OCI-LY7 (cell line): Measurements from ENCODE around the gene COX6A1.

ENCODE experiments used
- CTCF ChIP-seq: fragments of 200-600 bp; sonication (generic); conservative IDR thresholded peaks from 2 replicates; pipeline ENCODE4 v1.5.1; 2014; ENCODE audit warnings: mild to moderate bottlenecking, antibody characterized with exemption, low read length, moderate library complexity, mixed read lengths
- EZH2phosphoT487 ChIP-seq: fragments of 200-600 bp; sonication (generic); IDR thresholded peaks from 2 replicates; pipeline ENCODE4 v1.6.1; 2018; ENCODE audit warnings: low read depth, borderline replicate concordance, mild to moderate bottlenecking, mixed run types, antibody characterized with exemption, low read length, moderate library complexity, mixed read lengths

- TF ChIP-seq CTCF = peak; percentile 21; the same call in 1 of the 2 replicates
- no peak for TF ChIP-seq EZH2phosphoT487
These were observed at the start of gene COX6A1 for GRCh38 chr12:120437735-120438494.
